BLaER1 (cell line): ENCODE data around the gene COL1A1.

Experiments
- H3K27ac ChIP-seq: shearing (Covaris generic); formaldehyde crosslinking; 2 replicates; pipeline ENCODE4 v1.8.1; 2022
- H3K27me3 ChIP-seq: shearing (Covaris generic); formaldehyde crosslinking; 2 replicates; pipeline ENCODE4 v1.8.1; 2022
- H3K36me3 ChIP-seq: shearing (Covaris generic); formaldehyde crosslinking; 2 replicates; pipeline ENCODE4 v1.8.1; 2022
- H3K4me1 ChIP-seq: shearing (Covaris generic); formaldehyde crosslinking; 2 replicates; pipeline ENCODE4 v1.8.1; 2022
- H3K4me2 ChIP-seq: shearing (Covaris generic); formaldehyde crosslinking; 2 replicates; pipeline ENCODE4 v1.8.1; 2022
- H3K4me3 ChIP-seq: shearing (Covaris generic); formaldehyde crosslinking; 2 replicates; pipeline ENCODE4 v1.8.1; 2022
- H3K9ac ChIP-seq: shearing (Covaris generic); formaldehyde crosslinking; 2 replicates; pipeline ENCODE4 v1.8.1; 2022
- H3K9me3 ChIP-seq: shearing (Covaris generic); formaldehyde crosslinking; 2 replicates; pipeline ENCODE4 v1.8.1; 2022
- H4K20me1 ChIP-seq: shearing (Covaris generic); formaldehyde crosslinking; 2 replicates; pipeline ENCODE4 v1.8.1; 2022
- Cebpa-rat ChIP-seq: shearing (Covaris generic); IDR thresholded peaks from 2 replicates; pipeline ENCODE4 v1.8.1; 2022

The COL1A1 gene

DNA sequence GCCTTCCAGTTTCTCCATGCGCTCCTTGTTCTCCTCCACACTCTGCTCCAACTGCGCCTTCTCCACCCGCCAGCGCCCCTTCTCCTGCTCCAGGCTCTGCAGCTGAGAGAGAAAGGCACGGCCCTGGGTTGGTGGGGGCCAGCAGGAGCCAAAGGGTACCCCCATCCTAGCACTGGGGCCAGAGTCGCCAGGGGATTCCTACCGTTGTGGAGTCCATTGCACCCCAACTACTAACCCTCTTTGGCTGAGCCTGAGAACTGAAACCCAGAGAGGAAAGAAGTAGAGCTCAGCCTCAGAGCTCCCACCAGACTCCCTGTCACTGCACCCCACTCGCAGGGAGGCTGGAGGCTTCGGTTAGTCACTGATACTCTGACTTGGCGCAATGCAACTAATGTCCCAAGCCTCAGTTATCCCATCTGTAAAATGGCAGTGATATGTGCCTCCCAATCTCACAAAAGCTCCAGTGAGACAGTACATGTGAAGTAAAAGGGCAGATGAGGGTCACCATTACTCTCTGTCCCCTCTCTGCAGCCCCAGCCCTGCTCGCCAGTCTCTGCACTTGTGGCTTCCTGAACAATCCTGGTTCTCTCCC, 65.2 kb downstream of the COL1A1 start:
- no peak overlapping the region for H3K4me2 ChIP-seq
- H3K36me3 ChIP-seq: peaks cover 86% of the 10 kb centered on the region
- H3K27me3 ChIP-seq: peaks cover 14% of the 10 kb centered on the region
- peaks cover 98% of the 10 kb centered on the region for H4K20me1 ChIP-seq
- H3K4me1 ChIP-seq: peaks cover 14% of the 10 kb centered on the region
- no peak overlapping the region for H3K4me3 ChIP-seq
- TF ChIP-seq Cebpa-rat: no peak
- no peak overlapping the region for H3K9ac ChIP-seq
- no peak overlapping the region for H3K27ac ChIP-seq
- no peaks in the 10 kb centered on the region for H3K9me3 ChIP-seq

DNA sequence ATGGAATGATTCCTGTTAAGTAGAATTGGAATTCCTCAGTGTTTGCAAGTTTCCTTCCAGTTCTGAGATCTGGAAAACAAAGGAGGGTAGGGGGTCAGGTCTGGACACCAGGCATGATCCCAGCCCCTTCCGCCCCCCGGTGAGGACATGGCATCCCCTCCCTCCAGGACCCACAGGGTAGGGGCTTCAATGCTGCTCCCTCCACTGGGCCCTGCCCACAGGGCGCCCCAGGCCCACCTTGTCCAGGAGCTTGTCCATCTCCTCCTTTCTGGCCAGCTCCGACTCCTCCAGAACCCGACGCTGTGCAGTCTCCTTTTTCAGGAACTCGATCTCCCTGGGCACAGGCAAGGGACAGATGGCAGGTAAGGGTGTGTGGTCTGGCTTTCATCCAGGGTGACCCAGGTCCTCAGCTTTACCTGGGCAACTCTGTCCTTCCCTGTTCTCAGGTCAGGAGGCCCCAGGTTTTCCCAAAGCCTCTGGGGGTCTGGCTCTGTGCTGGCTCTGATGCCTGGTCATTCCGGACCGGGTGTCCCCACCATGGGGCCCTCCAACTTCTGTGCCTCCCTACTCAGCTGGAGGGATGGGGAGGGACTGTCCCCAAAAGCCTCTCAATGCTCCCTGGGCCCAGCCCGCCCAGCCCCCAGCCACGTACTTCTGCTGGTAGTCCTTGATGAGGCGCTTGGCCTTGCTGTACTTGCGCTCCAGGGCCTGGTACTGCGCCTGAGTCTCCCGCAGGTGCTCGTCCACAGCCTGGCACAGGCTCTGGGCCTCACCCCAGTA, 65.9 kb downstream of the COL1A1 start:
- Histone ChIP-seq H3K4me3 (no peak overlapping the region), H3K27ac (no peak overlapping the region), H3K27me3 (peaks cover 21% of the 10 kb centered on the region), H3K4me1 (peaks cover 7% of the 10 kb centered on the region), H4K20me1 (peaks cover 98% of the 10 kb centered on the region), H3K4me2 (no peak overlapping the region), H3K9me3 (no peaks in the 10 kb centered on the region), H3K36me3 (peaks cover 79% of the 10 kb centered on the region), H3K9ac (no peak overlapping the region)
- no peak for TF ChIP-seq Cebpa-rat

DNA sequence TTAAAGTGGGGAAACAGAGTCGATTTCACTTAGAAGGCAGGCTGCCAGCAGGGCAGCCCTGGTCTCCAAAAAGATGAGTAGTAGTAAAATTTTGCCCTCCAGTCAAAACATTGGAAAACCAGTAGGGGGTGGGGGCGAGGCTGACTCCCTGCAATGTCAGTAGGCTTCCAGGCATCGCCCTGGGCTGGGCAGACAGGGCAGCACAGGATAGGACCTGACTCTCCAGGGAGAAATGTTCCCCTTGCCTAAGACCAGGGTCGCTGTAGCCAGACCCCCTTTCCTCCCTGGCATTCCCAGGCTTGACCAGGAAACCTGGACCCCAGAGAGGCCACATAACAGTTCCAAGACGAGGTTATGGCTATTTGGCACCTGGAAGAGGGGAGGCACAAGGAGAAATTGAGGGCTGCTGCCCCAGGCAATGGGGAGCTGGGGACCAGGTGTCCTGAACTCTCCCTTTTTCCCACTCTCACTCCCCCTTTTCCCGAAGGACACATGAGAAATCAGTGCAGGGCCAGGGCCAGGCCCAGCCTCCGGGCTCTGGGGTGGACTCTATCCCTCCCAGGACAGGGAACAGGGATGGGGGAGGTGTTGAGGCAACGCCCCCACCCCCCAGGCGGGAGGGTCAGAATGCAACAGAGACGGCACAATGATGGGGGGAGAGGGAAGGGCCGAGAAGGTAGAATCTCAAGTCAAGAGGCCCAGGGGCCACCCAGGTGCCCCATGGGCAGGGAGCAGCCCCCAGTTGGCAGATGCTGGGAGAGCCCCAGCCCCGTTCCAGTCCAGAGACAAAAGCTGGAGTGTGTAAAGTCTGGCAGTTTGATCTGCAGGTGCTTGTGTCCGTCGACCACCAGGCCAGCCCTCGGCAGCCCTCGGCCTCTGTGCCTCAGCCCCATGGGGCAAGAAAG, 67.0 kb downstream of the COL1A1 start:
- Histone ChIP-seq H3K36me3 (peaks cover 69% of the 10 kb centered on the region), H3K27me3 (peaks cover 32% of the 10 kb centered on the region), H3K4me3 (no peak overlapping the region), H3K4me2 (no peak overlapping the region), H3K27ac (no peak overlapping the region), H4K20me1 (peaks cover 87% of the 10 kb centered on the region), H3K9ac (no peak overlapping the region), H3K9me3 (no peaks in the 10 kb centered on the region), H3K4me1 (peaks cover 4% of the 10 kb centered on the region; the same call in 1 of the 2 replicates)
- TF ChIP-seq Cebpa-rat: no peak

DNA sequence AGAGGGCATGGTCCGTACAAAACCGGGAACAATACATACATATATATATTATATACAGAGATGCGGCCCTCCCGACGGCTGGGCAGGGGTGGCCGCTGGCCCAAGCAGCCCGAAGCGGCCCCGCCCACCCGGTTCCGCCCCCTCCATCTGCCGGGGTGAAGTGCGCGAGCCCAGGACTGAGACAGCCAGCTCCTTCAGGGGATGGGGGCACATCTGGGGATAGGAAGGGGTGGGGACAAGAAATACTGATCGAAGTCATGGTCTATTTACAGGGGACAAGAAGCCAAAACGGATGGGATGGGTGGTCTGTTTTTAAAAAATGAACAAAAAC, 67.7 kb downstream of the COL1A1 start:
- no peak overlapping the region for H3K27ac ChIP-seq
- H3K4me3 ChIP-seq: no peak overlapping the region
- no peak overlapping the region for H3K9ac ChIP-seq
- no peak overlapping the region for H3K4me2 ChIP-seq
- H3K4me1 ChIP-seq: peaks cover 7% of the 10 kb centered on the region
- TF ChIP-seq Cebpa-rat: no peak
- H3K36me3 ChIP-seq: peaks cover 61% of the 10 kb centered on the region
- H4K20me1 ChIP-seq: peaks cover 80% of the 10 kb centered on the region
- H3K9me3 ChIP-seq: no peaks in the 10 kb centered on the region; the same call in 1 of the 2 replicates
- peaks cover 39% of the 10 kb centered on the region for H3K27me3 ChIP-seq
